HG02973 (cell line): Measurements from ENCODE around the gene RARG.

Source experiments
- ATAC-seq: cut with Tn5 transposase; IDR thresholded peaks from one replicate; pipeline ENCODE4 v1.9.1; 2021; ENCODE audit warnings: moderate library complexity; ENCODE audit not compliant: unreplicated experiment

The RARG gene

GRCh38 chr12:53245286-53245685 lies 13.3 kb upstream of the RARG start:
- no peak for ATAC-seq

- ATAC-seq = no peak
These were observed 12.3 kb upstream of the RARG start for GRCh38 chr12:53244337-53244736.

GRCh38 chr12:53241623-53242412 lies 9.8 kb upstream of the RARG start:
- no peak for ATAC-seq

GRCh38 chr12:53239643-53240258 lies 7.7 kb upstream of the RARG start:
- ATAC-seq = no peak

- ATAC-seq = no peak
These were observed 4.6 kb upstream of the RARG start for GRCh38 chr12:53236443-53237111.

GRCh38 chr12:53235742-53236442 lies 3.9 kb upstream of the RARG start:
- ATAC-seq = no peak

- no peak for ATAC-seq
These were observed 3.2 kb upstream of the RARG start for GRCh38 chr12:53235164-53235563.

- no peak for ATAC-seq
These were observed 2.4 kb upstream of the RARG start for GRCh38 chr12:53234271-53234914.

- no peak for ATAC-seq
These were observed 1.7 kb upstream of the RARG start for GRCh38 chr12:53233671-53234121.

- ATAC-seq = no peak
These were observed 845 bp upstream of the RARG start for GRCh38 chr12:53232646-53233461.

- no peak for ATAC-seq
These were observed 413 bp downstream of the RARG start for GRCh38 chr12:53231671-53231920.

- ATAC-seq = no peak
These were observed 1.7 kb downstream of the RARG start for GRCh38 chr12:53230108-53230845.

GRCh38 chr12:53229454-53229853 lies 2.6 kb downstream of the RARG start:
- no peak for ATAC-seq

GRCh38 chr12:53227836-53228235 lies 4.2 kb downstream of the RARG start:
- ATAC-seq = no peak

- no peak for ATAC-seq
These were observed 4.7 kb downstream of the RARG start for GRCh38 chr12:53227341-53227740.

GRCh38 chr12:53226815-53227214 lies 5.2 kb downstream of the RARG start:
- ATAC-seq = no peak

- no peak for ATAC-seq
These were observed 6.2 kb downstream of the RARG start for GRCh38 chr12:53225635-53226424.

GRCh38 chr12:53224897-53225634 lies 6.9 kb downstream of the RARG start:
- ATAC-seq = no peak
